Measurements from ENCODE around the gene KCNJ3. TPM values are rescaled to one million over a fixed set of nuclear protein-coding genes. Genes with fewer than 3 reads are reported as not detected.

Gene KCNJ3
- total and polyA plus RNA-seq, 7 experiments from 2014 or later, result not detected

DNA sequence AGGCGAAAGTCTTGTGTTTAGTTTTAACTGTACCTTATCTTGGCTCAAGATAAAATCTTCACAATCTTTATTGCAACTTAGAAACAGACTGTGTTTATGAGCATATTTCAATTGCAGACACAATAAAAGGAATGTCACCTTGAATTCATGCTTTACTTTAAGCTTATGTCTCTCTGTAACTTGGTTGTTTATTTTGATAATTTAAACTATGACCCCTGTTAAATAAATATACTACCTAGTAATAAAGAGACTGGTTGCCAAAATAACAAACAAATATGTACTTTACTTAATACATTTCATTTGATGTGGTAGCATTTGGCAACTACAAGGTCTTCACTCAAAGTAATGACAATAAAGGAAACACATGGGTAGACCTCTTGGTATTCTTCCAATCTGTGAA, 202.6 kb downstream of the KCNJ3 start:
- CTCF ChIA-PET, result no interaction called here
- no peak for ATAC-seq
- no peak overlapping the region for H3K4me3 ChIP-seq (ENCODE audit: low read length)

More for the DNA sequence above, 202.6 kb downstream of the KCNJ3 start:
- Histone ChIP-seq H3K4me1 (ENCODE audit: control insufficient read depth in 2 of 2, insufficient read depth in 2 of 2, low read length in 2 of 2) (no peaks in the 10 kb centered on the region), H3K36me3 (ENCODE audit: control insufficient read depth in 2 of 3, insufficient read depth in 3 of 3, low read length in 3 of 3) (no peaks in the 10 kb centered on the region), H3K27ac (ENCODE audit: low read depth, low read length) (no peak overlapping the region), H3K27me3 (ENCODE audit: control insufficient read depth in 2 of 2, insufficient read depth in 2 of 2, low read length in 2 of 2) (no peaks in the 10 kb centered on the region), H3K9me3 (ENCODE audit: control insufficient read depth in 2 of 3, low read length in 3 of 3) (no peaks in the 10 kb centered on the region)
- Mint-ChIP-seq H3K36me3 (no peaks in the 10 kb centered on the region), H3K27me3 (no peaks in the 10 kb centered on the region), H3K4me3 (no peak overlapping the region), H3K4me1 (no peaks in the 10 kb centered on the region), H3K9me3 (peaks cover 0 to 8% (median 4%) of the 10 kb centered on the region in 11 donors), H3K27ac (no peak overlapping the region)
- intact Hi-C loops (cut with micrococcal nuclease), result no loop called here
- POLR2A ChIA-PET, result no interaction called here
- DNase-seq, result no peak

Data from naive thymus-derived CD4-positive, alpha-beta T cell (primary cell).